ENCODE results near the gene AMDHD1. TPM values are rescaled to one million over a fixed set of nuclear protein-coding genes. Genes with fewer than 3 reads are reported as not detected.
"Not testable (repeated sequence)": the region's sequence is repeated elsewhere in the genome, so short reads cannot be mapped to it uniquely, and the experiment has no call there.

The AMDHD1 gene
- total RNA-seq, 2 donors from 2014 or later, result 0.47 to 1.1 TPM

- H3K27me3 Mint-ChIP-seq, result no peaks in the 10 kb centered on the region
- H3K4me3 Mint-ChIP-seq, result no peak overlapping the region
- no peaks in the 10 kb centered on the region for H3K9me3 ChIP-seq (ENCODE audit: control insufficient read depth, low read length, poor library complexity, severe bottlenecking)
- no peak overlapping the region for H3K27ac Mint-ChIP-seq
- ATAC-seq (no peak), DNase-seq (no peak)
- no peaks in the 10 kb centered on the region for H3K36me3 Mint-ChIP-seq (ENCODE audit: low read depth)
- peaks cover 2% of the 10 kb centered on the region for H3K4me1 Mint-ChIP-seq
Measured at GRCh38 chr12:95949477-95950206, 6.5 kb downstream of the AMDHD1 start.

GRCh38 chr12:95951515-95951914 is 8.4 kb downstream of the AMDHD1 start:
- Mint-ChIP-seq H3K4me3 (no peak overlapping the region), H3K27ac (no peak overlapping the region), H3K36me3 (ENCODE audit: low read depth) (no peaks in the 10 kb centered on the region), H3K27me3 (no peaks in the 10 kb centered on the region), H3K4me1 (no peaks in the 10 kb centered on the region)
- no peak for DNase-seq
- ATAC-seq, result no peak
- no peaks in the 10 kb centered on the region for H3K9me3 ChIP-seq (ENCODE audit: control insufficient read depth, low read length, poor library complexity, severe bottlenecking)

GRCh38 chr12:95953000-95953399 is 9.9 kb downstream of the AMDHD1 start:
- H3K36me3 Mint-ChIP-seq (ENCODE audit: low read depth), result no peaks in the 10 kb centered on the region
- ATAC-seq, result no peak
- H3K9me3 ChIP-seq (ENCODE audit: control insufficient read depth, low read length, poor library complexity, severe bottlenecking), result no peaks in the 10 kb centered on the region
- H3K4me3 Mint-ChIP-seq, result no peak overlapping the region
- no peak overlapping the region for H3K27ac Mint-ChIP-seq
- H3K27me3 Mint-ChIP-seq, result no peaks in the 10 kb centered on the region
- no peaks in the 10 kb centered on the region for H3K4me1 Mint-ChIP-seq
- no peak for DNase-seq

GRCh38 chr12:95955549-95956159 is 12.5 kb downstream of the AMDHD1 start:
- Mint-ChIP-seq H3K36me3 (ENCODE audit: low read depth) (no peaks in the 10 kb centered on the region), H3K27ac (no peak overlapping the region), H3K4me3 (no peak overlapping the region), H3K27me3 (no peaks in the 10 kb centered on the region), H3K4me1 (no peaks in the 10 kb centered on the region)
- no peak for DNase-seq
- no peak for ATAC-seq
- H3K9me3 ChIP-seq (ENCODE audit: control insufficient read depth, low read length, poor library complexity, severe bottlenecking), result no peaks in the 10 kb centered on the region

- H3K36me3 Mint-ChIP-seq (ENCODE audit: low read depth), result no peaks in the 10 kb centered on the region
- no peak for ATAC-seq
- H3K9me3 ChIP-seq (ENCODE audit: control insufficient read depth, low read length, poor library complexity, severe bottlenecking), result no peaks in the 10 kb centered on the region
- no peaks in the 10 kb centered on the region for H3K27me3 Mint-ChIP-seq
- no peak overlapping the region for H3K4me3 Mint-ChIP-seq
- DNase-seq, result no peak
- H3K27ac Mint-ChIP-seq, result no peak overlapping the region
- H3K4me1 Mint-ChIP-seq, result no peaks in the 10 kb centered on the region
Measured at GRCh38 chr12:95956557-95957145, 13.5 kb downstream of the AMDHD1 start.

GRCh38 chr12:95959107-95959506 is 16.0 kb downstream of the AMDHD1 start:
- ATAC-seq, result no peak
- H3K4me1 Mint-ChIP-seq, result no peaks in the 10 kb centered on the region
- no peak overlapping the region for H3K27ac Mint-ChIP-seq
- H3K36me3 Mint-ChIP-seq (ENCODE audit: low read depth), result no peaks in the 10 kb centered on the region
- H3K4me3 Mint-ChIP-seq, result no peak overlapping the region
- H3K9me3 ChIP-seq (ENCODE audit: control insufficient read depth, low read length, poor library complexity, severe bottlenecking), result no peaks in the 10 kb centered on the region
- no peaks in the 10 kb centered on the region for H3K27me3 Mint-ChIP-seq
- DNase-seq, result no peak

GRCh38 chr12:95960241-95960640 is 17.1 kb downstream of the AMDHD1 start:
- H3K4me1 Mint-ChIP-seq, result no peaks in the 10 kb centered on the region
- no peak overlapping the region for H3K4me3 Mint-ChIP-seq
- ATAC-seq (no peak), DNase-seq (no peak)
- H3K36me3 Mint-ChIP-seq (ENCODE audit: low read depth), result no peaks in the 10 kb centered on the region
- no peaks in the 10 kb centered on the region for H3K27me3 Mint-ChIP-seq
- H3K27ac Mint-ChIP-seq, result no peak overlapping the region
- H3K9me3 ChIP-seq (ENCODE audit: control insufficient read depth, low read length, poor library complexity, severe bottlenecking), result no peaks in the 10 kb centered on the region

GRCh38 chr12:95962222-95962621 is 19.1 kb downstream of the AMDHD1 start:
- no peaks in the 10 kb centered on the region for H3K4me1 Mint-ChIP-seq
- ATAC-seq, result no peak
- H3K36me3 Mint-ChIP-seq (ENCODE audit: low read depth), result peaks cover 5% of the 10 kb centered on the region
- no peak overlapping the region for H3K27ac Mint-ChIP-seq
- H3K4me3 Mint-ChIP-seq, result no peak overlapping the region
- H3K9me3 ChIP-seq (ENCODE audit: control insufficient read depth, low read length, poor library complexity, severe bottlenecking), result no peaks in the 10 kb centered on the region
- DNase-seq, result no peak
- H3K27me3 Mint-ChIP-seq, result no peaks in the 10 kb centered on the region

- H3K27me3 Mint-ChIP-seq, result no peaks in the 10 kb centered on the region
- H3K36me3 Mint-ChIP-seq (ENCODE audit: low read depth), result peaks cover 5% of the 10 kb centered on the region
- no peak for ATAC-seq
- H3K4me3 Mint-ChIP-seq, result no peak overlapping the region
- H3K9me3 ChIP-seq (ENCODE audit: control insufficient read depth, low read length, poor library complexity, severe bottlenecking), result no peaks in the 10 kb centered on the region
- no peak for DNase-seq
- H3K27ac Mint-ChIP-seq, result no peak overlapping the region
- no peaks in the 10 kb centered on the region for H3K4me1 Mint-ChIP-seq
Measured at GRCh38 chr12:95963096-95963495, 20.0 kb downstream of the AMDHD1 start.

GRCh38 chr12:95966287-95966870 is 23.2 kb downstream of the AMDHD1 start:
- no peak overlapping the region for H3K4me3 Mint-ChIP-seq

GRCh38 chr12:95967301-95967700 is 24.2 kb downstream of the AMDHD1 start:
- Mint-ChIP-seq H3K36me3 (ENCODE audit: low read depth) (peaks cover 5% of the 10 kb centered on the region), H3K27ac (no peak overlapping the region), H3K4me1 (no peaks in the 10 kb centered on the region), H3K4me3 (no peak overlapping the region), H3K27me3 (no peaks in the 10 kb centered on the region)
- ATAC-seq, result no peak
- no peaks in the 10 kb centered on the region for H3K9me3 ChIP-seq (ENCODE audit: control insufficient read depth, low read length, poor library complexity, severe bottlenecking)
- DNase-seq, result no peak

More at GRCh38 chr12:95966287-95966870, 23.2 kb downstream of the AMDHD1 start:
- H3K27me3 Mint-ChIP-seq, result no peaks in the 10 kb centered on the region
- DNase-seq (no peak), ATAC-seq (no peak)
- no peak overlapping the region for H3K27ac Mint-ChIP-seq
- H3K36me3 Mint-ChIP-seq (ENCODE audit: low read depth), result peaks cover 5% of the 10 kb centered on the region
- no peaks in the 10 kb centered on the region for H3K9me3 ChIP-seq (ENCODE audit: control insufficient read depth, low read length, poor library complexity, severe bottlenecking)
- H3K4me1 Mint-ChIP-seq, result no peaks in the 10 kb centered on the region

GRCh38 chr12:95969116-95969515 is 26.0 kb downstream of the AMDHD1 start:
- not testable (repeated sequence) for ATAC-seq; H3K36me3 Mint-ChIP-seq (ENCODE audit: low read depth); H3K9me3 ChIP-seq (ENCODE audit: control insufficient read depth, low read length, poor library complexity, severe bottlenecking); H3K4me1 Mint-ChIP-seq; DNase-seq; H3K27me3 Mint-ChIP-seq; H3K4me3 Mint-ChIP-seq; H3K27ac Mint-ChIP-seq

- H3K36me3 Mint-ChIP-seq (ENCODE audit: low read depth), result peaks cover 5% of the 10 kb centered on the region
- no peak overlapping the region for H3K27ac Mint-ChIP-seq
- H3K4me1 Mint-ChIP-seq, result no peaks in the 10 kb centered on the region
- H3K9me3 ChIP-seq (ENCODE audit: control insufficient read depth, low read length, poor library complexity, severe bottlenecking), result no peaks in the 10 kb centered on the region
- H3K27me3 Mint-ChIP-seq, result no peaks in the 10 kb centered on the region
- DNase-seq (no peak), ATAC-seq (no peak)
- no peak overlapping the region for H3K4me3 Mint-ChIP-seq
Measured at GRCh38 chr12:95970905-95971304, 27.8 kb downstream of the AMDHD1 start.

Data from T-helper 17 cell (primary cell).